Brain pericyte (primary cell): ENCODE results near the gene VPS13C.
A peak's percentile ranks its signal among the peaks of the same experiment; 100 is the strongest.
"Not testable (repeated sequence)": the region's sequence is repeated elsewhere in the genome, so short reads cannot be mapped to it uniquely, and the experiment has no call there.

ENCODE experiments used
- DNase-seq: peaks from one replicate; pipeline ENCODE4 v3.0.0-alpha.2; 2012; ENCODE audit warnings: low read depth, low spot score

VPS13C gene

GRCh38 chr15:62075595-62076277 is 15.5 kb upstream of the VPS13C start:
- no peak for DNase-seq

- DNase-seq: no peak
Observed at GRCh38 chr15:62071711-62072308, 11.6 kb upstream of the VPS13C start.

DNA sequence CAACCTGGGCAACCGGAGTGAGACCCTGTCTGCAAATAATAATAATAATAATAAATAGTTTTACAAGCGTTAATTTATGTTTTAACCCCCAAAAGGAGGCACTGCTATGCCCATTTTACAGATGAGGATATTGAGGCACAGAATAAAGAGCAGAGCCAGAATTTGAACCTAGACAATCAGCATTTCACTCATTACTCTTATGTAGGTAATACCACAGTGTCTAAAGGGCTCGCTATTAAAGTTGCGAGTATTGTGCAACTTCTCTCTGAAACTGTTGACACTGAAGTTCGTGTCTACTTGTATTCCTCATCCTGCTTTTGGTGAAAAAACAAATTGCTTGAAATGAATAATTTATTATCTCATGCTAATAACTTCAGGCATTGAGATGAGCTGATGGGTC is 9.3 kb upstream of the VPS13C start:
- no peak for DNase-seq

DNA sequence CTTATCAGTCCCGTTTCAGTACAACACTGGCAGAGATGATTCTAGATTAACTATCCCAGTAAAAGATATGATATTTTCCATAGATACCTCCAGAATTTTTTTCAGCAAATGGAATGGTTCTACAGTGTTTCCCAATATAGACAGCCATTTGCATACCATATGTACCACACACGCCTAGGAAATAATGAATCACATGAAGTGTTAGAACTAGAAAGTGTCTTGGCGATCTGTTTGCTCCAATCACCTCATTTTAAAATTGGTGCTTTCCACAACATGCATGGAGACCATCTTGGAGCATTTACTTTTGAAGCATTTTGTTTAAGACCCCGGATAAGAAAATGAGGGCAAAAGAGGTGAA is 8.5 kb upstream of the VPS13C start:
- DNase-seq: no peak

GRCh38 chr15:62068071-62068809 is 8.0 kb upstream of the VPS13C start:
- DNase-seq: no peak

- DNase-seq: no peak
Observed at GRCh38 chr15:62067448-62068044, 7.3 kb upstream of the VPS13C start.

DNA sequence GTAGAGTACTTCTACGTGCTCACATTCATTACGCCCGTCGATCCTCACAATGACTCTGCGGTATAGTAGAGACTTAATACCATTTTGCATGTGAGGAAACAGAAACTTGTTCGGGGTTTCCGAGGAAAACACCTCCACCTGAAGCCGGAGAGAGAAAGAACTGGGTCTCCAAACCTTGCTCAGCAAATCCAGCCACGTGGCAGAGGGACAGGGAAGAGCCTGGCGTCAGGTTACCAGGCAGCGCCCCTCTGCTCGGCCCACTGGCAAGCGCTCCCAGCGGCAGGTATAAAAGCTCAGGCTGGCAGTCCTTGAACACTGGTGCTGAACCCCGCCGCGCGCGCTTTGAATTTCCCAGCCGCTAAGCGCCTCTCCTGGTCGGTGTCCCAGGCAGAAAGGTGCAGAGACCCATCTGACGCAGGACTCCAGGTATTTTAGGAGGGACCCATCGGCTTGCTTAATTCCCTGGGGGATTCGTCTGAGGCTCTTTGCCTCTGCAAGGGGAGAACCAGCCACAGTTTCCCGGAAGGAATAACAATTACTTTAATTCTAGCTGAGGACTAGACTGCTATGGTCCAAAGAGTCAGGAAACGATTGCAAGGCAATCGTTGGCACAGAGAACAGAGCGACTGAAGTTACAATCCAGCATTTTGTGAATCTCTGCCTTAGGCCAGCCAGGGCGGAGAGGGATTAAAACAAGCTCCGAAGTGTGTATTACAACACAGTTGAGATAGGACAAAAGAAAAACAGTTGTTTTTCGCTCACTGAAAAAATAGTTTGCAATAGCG is 6.6 kb upstream of the VPS13C start, which contains the start of gene C2CD4A:
Gene C2CD4A (plus strand): TSS at position 315 of the 785 bp plus-strand sequence. CDS start 637 bp downstream, outside the sequence.
- DNase-seq: no peak

DNA sequence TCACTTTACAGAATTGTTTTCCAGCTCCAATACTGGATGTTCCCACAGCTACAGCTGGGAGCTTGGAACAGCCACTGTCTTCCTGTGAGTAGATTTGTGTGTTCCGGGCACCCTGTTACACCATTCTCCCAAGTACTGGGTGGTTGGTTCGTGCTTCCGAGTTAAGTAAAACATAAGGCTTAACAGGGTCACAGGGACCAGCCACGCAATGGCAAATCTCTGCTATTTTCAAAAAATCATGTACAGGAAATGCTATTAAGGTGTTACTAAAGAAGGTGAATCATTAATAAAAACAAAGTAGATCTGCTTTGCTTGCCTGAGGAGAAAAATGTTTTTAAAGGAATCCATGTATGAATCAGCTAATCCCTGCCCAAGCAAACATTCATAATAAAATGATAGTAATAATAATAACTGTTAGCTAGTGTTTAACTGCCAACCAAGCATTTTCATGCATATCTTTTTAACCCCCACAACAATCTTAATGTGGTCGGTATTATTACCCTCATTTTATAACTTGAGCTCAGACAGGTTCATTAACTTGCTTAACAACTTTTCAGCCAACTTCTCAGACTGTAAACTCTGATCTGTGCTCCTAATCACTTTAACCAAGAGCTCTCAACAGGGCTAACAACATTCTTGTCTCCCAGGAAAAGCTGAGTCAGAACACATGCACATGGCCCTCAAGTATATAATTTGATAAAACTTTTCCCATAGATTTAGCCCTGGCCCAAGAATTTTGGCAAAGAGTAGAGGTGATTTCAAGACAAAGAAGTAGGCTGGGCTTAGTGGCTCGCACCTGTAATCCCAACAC is 3.8 kb upstream of the VPS13C start:
- no peak for DNase-seq

DNA sequence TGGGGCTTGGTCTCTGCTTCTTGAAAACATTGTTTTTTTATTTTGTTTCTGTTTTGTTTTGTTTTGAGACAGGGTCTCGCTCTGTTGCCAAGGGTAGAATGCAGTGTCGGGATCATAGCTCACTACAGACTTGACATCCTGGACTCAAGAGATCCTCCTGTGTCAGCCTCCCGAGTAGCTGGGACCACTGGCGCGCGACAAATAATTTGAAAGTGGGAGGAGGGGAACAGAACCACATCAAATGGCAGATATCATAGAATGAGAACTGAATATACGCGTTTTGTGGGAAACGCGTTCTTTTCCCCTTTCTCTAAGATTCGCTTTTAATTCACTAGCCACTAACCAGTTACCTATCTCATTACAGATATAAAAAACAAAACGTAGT is 641 bp upstream of the VPS13C start:
- DNase-seq: no peak

DNA sequence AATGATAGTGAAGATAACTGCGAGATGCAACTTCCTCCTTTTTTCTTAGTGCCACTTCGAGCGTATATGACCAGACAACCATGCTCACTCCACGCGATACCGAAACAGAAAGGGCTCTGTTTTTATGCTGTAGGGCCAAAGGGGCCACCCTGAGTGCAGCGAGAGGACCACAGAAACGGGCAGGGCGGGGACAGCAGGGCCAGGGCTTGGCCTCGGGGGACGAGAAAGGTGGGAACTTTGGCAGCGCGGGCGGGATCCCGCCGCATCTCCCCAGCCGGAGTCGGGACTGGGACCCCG is 483 bp downstream of the VPS13C start:
- DNase-seq: peak; percentile 16

- no peak for DNase-seq
Observed at GRCh38 chr15:62059108-62059815, 985 bp downstream of the VPS13C start.

DNA sequence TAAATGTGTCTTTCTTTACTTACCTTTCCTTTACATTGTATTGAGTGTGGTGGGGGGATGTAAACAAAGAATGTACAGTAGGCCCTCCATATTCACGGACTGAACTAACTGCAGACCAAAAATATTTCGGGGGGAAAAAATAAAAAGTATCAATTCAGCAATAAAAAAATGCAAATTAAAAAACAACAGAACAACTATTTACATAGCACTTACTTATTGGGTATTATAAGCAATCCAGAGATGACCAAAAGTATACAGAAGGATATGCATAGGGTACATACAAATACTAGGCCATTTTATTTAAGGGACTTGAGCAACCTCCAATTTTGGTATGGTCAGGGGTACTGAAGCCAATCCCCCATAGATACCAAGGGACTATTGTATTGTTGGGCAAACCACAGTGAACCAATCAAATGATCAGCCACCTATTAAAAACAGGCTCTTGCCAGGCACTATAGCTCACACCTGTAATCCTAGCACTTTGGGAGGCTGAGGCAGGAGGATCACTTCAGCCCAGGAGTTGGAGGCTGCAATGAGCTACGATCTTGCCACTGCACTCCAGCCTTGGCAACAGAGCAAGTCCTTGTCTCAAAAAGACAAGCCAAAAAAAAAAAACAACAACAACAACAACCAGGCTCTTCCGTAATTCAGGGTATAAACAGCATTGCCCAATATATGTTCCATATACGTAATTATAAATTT is 1.8 kb downstream of the VPS13C start:
- DNase-seq: no peak

GRCh38 chr15:62057341-62057980 is 2.8 kb downstream of the VPS13C start:
- no peak for DNase-seq

DNA sequence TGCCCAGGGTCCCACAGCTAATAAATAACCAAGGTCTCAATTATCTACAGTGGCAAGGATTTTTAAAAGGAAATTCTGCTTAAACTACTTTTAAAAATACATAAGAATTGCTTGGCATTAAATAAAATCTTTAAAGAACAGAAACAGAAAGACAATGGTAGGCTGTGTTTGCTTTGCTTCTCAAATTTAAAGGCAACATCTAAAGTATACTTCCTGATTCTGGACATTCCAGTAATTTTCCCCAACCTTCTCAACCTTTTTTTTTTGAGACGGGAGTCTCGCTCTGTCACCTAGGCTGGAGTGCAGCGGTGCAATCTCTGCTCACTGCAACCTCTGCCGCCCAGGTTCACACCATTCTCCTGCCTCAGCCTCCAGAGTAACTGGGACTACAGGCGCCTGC is 5.3 kb downstream of the VPS13C start:
- no peak for DNase-seq

- no peak for DNase-seq
Observed at GRCh38 chr15:62053439-62054085, 6.7 kb downstream of the VPS13C start.

GRCh38 chr15:62052713-62053112 is 7.5 kb downstream of the VPS13C start:
- no peak for DNase-seq

- DNase-seq: no peak
Observed at GRCh38 chr15:62051166-62051565, 9.1 kb downstream of the VPS13C start.

GRCh38 chr15:62050115-62050514 is 10.1 kb downstream of the VPS13C start:
- DNase-seq: no peak

- DNase-seq: not testable (repeated sequence)
Observed at GRCh38 chr15:62048254-62048653, 12.0 kb downstream of the VPS13C start.
